Ishikawa (cell line): ENCODE data around the gene MEIS1.

Experiments
- CEBPB ChIP-seq: IDR thresholded peaks from 2 replicates; pipeline ENCODE4 v1.6.1; 2012
- CREB1 ChIP-seq: IDR thresholded peaks from 2 replicates; pipeline ENCODE4 v1.6.1; 2012; ENCODE audit warnings: low read depth
- EGR1 ChIP-seq: IDR thresholded peaks from 2 replicates; pipeline ENCODE4 v1.6.1; 2012
- EP300 ChIP-seq: IDR thresholded peaks from 2 replicates; pipeline ENCODE4 v1.6.1; 2012; ENCODE audit warnings: borderline replicate concordance
- FOXM1 ChIP-seq: IDR thresholded peaks from 2 replicates; pipeline ENCODE4 v1.6.1; 2012; ENCODE audit warnings: low read depth, borderline replicate concordance
- NFIC ChIP-seq: IDR thresholded peaks from 2 replicates; pipeline ENCODE4 v1.6.1; 2012
- RAD21 ChIP-seq: IDR thresholded peaks from 2 replicates; pipeline ENCODE4 v1.6.1; 2012; ENCODE audit warnings: low read depth
- TAF1 ChIP-seq: IDR thresholded peaks from 2 replicates; pipeline ENCODE4 v1.6.1; 2012; ENCODE audit warnings: low read depth, mild to moderate bottlenecking
- TCF12 ChIP-seq: IDR thresholded peaks from 2 replicates; pipeline ENCODE4 v1.6.1; 2012; ENCODE audit warnings: low read depth
- TEAD4 ChIP-seq: IDR thresholded peaks from 2 replicates; pipeline ENCODE4 v1.6.1; 2012
- YY1 ChIP-seq: IDR thresholded peaks from 2 replicates; pipeline ENCODE4 v1.6.1; 2012; ENCODE audit warnings: low read depth
- ZBTB7A ChIP-seq: IDR thresholded peaks from 2 replicates; pipeline ENCODE4 v1.6.1; 2012; ENCODE audit warnings: low read depth
- TF ChIP-seq, protein P1 (sequence below): IDR thresholded peaks from 2 replicates; pipeline ENCODE4 v1.6.1; 2012; ENCODE audit warnings: low read depth, mild to moderate bottlenecking
- TF ChIP-seq, protein P2 (sequence below): IDR thresholded peaks from 2 replicates; pipeline ENCODE4 v1.6.1; 2012
- TF ChIP-seq, protein P3 (sequence below): IDR thresholded peaks from 2 replicates; pipeline ENCODE4 v1.6.1; 2012

MEIS1 gene

DNA sequence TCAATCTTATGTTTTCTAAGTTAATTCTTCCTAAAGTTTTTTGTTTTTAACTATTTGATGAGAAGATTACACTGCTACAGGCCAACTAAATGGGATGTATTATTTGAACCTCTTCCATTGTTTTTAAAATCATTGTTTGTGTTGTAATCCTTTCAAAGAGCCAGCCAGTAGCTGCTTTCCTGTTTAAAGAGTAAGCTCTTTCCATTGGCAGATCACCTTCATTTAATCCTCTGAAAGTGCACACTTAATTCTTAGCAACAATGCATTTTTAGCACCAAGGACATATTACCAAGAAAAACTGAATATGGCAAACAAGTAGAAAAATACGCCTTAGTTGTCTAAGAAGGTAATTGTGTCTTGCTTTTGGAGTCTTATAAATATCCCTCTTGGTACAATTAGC, 54.0 kb downstream of the MEIS1 start:
- TF ChIP-seq TEAD4: no peak
- TF ChIP-seq ZBTB7A: no peak
- no peak for TF ChIP-seq EGR1
- TF ChIP-seq CREB1: no peak
- TF ChIP-seq FOXM1: no peak
- no peak for TF ChIP-seq YY1
- no peak for TF ChIP-seq RAD21
- no peak for TF ChIP-seq TAF1
- no peak for TF ChIP-seq NFIC
- no peak for TF ChIP-seq CEBPB
- TF ChIP-seq, protein P1, sequence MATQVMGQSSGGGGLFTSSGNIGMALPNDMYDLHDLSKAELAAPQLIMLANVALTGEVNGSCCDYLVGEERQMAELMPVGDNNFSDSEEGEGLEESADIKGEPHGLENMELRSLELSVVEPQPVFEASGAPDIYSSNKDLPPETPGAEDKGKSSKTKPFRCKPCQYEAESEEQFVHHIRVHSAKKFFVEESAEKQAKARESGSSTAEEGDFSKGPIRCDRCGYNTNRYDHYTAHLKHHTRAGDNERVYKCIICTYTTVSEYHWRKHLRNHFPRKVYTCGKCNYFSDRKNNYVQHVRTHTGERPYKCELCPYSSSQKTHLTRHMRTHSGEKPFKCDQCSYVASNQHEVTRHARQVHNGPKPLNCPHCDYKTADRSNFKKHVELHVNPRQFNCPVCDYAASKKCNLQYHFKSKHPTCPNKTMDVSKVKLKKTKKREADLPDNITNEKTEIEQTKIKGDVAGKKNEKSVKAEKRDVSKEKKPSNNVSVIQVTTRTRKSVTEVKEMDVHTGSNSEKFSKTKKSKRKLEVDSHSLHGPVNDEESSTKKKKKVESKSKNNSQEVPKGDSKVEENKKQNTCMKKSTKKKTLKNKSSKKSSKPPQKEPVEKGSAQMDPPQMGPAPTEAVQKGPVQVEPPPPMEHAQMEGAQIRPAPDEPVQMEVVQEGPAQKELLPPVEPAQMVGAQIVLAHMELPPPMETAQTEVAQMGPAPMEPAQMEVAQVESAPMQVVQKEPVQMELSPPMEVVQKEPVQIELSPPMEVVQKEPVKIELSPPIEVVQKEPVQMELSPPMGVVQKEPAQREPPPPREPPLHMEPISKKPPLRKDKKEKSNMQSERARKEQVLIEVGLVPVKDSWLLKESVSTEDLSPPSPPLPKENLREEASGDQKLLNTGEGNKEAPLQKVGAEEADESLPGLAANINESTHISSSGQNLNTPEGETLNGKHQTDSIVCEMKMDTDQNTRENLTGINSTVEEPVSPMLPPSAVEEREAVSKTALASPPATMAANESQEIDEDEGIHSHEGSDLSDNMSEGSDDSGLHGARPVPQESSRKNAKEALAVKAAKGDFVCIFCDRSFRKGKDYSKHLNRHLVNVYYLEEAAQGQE: no peak

DNA sequence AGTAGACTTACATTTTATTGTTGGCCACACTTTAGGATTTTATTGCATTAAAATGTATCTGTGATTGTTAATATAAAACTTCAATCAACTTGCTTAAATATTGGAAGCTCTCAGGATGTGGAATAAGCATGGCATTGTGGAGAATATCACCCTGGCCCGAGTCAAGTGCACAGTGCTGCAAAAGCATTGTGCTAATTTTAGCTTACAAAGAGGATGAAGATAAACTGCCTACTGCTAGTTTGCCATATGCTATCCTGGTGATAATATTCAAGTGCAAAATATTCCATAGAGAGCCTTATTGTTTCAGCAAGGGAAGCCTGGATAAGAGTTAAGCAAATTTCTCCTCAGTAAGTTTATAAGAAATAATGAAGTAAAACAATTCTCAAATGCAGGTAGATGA, 54.5 kb downstream of the MEIS1 start:
- TF ChIP-seq ZBTB7A (no peak), TCF12 (no peak), EGR1 (no peak), CEBPB (no peak), EP300 (no peak)
- TF ChIP-seq, protein P1: no peak
- TF ChIP-seq, protein P2, sequence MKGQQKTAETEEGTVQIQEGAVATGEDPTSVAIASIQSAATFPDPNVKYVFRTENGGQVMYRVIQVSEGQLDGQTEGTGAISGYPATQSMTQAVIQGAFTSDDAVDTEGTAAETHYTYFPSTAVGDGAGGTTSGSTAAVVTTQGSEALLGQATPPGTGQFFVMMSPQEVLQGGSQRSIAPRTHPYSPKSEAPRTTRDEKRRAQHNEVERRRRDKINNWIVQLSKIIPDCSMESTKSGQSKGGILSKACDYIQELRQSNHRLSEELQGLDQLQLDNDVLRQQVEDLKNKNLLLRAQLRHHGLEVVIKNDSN: no peak

DNA sequence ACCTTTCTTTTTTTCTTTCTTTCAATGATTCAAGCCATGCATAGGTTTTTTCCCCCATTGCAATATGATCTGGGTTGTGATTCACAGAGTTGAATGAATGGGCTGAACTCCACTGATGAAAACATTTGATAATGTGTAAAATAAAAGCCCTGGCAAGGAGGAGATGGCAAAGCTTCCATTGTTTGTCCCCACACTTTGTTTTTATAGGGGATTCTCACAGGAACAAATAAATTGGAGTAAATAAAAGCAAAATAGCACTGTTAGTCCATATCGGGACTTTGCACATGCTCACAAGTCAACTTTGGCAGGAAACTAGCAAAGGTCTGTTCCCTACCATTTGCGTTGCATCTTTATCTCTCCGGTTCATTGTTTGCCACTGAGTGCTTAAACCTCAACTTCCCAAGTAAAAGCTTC, 55.7 kb downstream of the MEIS1 start:
- TF ChIP-seq FOXM1: no peak
- no peak for TF ChIP-seq NFIC
- TF ChIP-seq, protein P3, sequence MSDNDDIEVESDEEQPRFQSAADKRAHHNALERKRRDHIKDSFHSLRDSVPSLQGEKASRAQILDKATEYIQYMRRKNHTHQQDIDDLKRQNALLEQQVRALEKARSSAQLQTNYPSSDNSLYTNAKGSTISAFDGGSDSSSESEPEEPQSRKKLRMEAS: no peak
- TF ChIP-seq TEAD4: no peak
- no peak for TF ChIP-seq CEBPB
- no peak for TF ChIP-seq EP300
- TF ChIP-seq RAD21: no peak
- TF ChIP-seq TCF12: no peak
- TF ChIP-seq EGR1: no peak
- TF ChIP-seq, protein P2: no peak
- TF ChIP-seq YY1: no peak
- TF ChIP-seq CREB1: no peak
- TF ChIP-seq ZBTB7A: no peak

DNA sequence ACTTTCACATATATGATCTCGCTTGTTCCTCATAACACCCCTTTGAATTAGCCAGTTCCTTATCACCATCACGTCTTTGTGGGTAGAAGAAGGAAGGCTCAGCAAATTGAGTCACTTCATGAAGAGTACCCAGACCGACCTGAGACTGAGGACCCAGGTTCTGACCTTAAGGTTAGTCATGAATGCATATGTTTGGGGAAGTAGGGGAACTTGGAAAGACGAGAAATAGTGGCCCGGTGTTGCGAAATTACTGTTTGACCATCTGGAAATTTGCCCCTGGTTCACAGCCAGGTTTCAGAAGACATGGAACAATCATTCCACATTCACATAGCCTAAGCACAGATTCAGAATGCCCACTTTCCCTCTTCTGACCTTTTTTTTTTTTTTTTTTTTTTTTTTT, 59.8 kb downstream of the MEIS1 start:
- no peak; the same call in 1 of the 2 replicates for TF ChIP-seq TEAD4
- peak; percentile 66 for TF ChIP-seq NFIC
- TF ChIP-seq CEBPB: peak; percentile 98

DNA sequence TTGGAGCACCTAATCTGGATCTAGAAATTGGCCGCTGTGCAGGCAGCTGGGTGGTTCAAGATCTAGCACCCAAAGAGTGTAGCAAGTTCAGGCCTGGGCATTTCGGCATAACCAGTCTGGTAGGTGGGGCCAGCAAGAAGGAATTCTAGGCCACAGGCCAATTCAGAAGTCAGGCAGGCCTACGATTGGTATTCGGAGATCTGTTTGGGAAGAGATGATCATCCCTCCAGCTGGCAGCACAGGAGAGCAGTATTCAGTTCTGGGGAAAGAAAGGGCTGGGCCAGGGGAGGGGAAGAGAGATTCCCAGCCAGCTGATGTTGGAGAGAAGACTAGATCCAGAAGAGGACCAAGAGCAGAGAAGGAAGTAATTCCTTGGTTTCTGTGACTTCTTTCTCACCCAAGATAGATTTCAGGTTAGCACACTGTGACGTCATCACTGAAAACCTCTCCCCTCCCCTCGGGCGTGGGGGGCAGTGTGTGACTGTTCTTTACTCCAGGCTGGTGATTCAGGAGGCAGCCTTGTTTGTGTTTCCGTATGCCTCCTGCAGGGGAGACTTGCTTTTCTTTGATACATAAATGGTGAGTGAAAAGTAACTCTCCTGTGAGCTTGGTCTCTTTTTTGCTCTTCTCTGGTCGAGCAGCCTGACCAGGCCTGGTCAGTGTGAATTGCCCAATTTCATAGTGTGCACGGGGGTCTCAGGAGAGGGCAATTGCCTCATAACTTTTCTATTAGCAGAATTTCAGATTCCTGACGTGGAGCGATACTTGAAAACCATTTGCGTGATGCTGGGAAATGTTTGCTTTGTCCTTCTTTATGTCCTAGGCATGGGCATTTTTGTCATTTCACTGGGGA, 61.1 kb downstream of the MEIS1 start:
- TF ChIP-seq TEAD4: peak; percentile 15; the same call in 1 of the 2 replicates
- TF ChIP-seq RAD21: no peak
- TF ChIP-seq, protein P2: no peak
- peak; percentile 50 for TF ChIP-seq NFIC
- no peak; the same call in 1 of the 2 replicates for TF ChIP-seq CREB1
- TF ChIP-seq CEBPB: no peak

DNA sequence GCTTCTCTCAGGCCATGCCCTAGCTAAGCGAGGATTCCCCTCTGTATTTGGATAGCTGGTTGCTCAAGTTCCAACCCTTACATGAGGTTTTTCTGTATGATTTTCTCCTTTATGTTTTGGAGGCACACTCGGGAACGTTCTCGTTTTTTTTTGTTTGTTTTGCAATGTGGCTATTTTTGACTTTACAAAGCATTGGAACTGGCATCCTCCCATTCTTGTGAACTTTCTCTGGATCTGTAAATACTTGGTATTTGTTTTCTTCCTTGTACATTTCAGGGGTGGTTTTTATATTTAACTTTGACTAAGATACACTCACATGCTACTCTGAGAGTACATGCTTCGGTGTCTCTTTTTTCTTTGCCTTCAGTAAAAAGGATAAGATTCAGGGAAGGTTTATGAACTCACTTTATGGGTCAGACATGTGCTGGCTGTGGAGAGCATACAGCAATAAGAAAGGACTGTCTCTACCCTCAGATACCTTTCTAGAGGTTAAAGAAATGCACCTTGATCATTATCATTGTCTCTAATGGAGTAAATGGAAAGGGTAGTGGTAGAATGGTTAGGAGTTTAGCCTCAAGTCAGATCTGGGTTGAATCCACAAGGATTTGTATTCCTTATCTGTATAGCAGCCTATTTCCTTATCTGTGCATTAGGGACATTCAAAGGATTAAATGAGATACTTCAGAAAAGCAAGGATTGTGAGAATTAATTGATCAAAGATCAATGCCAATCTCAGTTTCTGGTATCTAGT, 61.9 kb downstream of the MEIS1 start:
- TF ChIP-seq, protein P2: no peak
- TF ChIP-seq EGR1: no peak
- TF ChIP-seq, protein P1: no peak
- TF ChIP-seq YY1: no peak
- TF ChIP-seq CREB1: no peak
- TF ChIP-seq FOXM1: no peak
- no peak for TF ChIP-seq NFIC
